MCF 10A (cell line): ENCODE data around the gene NARS2. TPM values are rescaled to one million over a fixed set of nuclear protein-coding genes. Genes with fewer than 3 reads are reported as not detected.

Source experiments
- BruUV-seq: library from RNA; stranded (reverse); fragments of 400-500 nt; replicated peaks from 2 replicates; lab custom pipeline; 2021; lab: Mats Ljungman, UMichigan
- CTCF ChIA-PET: fragments of 300-600 bp; sonication (Branson Sonifier 250); formaldehyde crosslinking; extraction: SDS; loops from one replicate; lab custom pipeline; 2021; ENCODE audit warnings: antibody characterized with exemption, inconsistent platforms; lab: Yijun Ruan, JAX
- POLR2A ChIA-PET: fragments of 300-600, 350-650 bp; sonication (Branson Sonifier 250); formaldehyde crosslinking; extraction: SDS; loops from one replicate; lab custom pipeline; 2020; ENCODE audit warnings: antibody characterized with exemption, inconsistent platforms; lab: Yijun Ruan, JAX
- DNase-seq: peaks from one replicate; pipeline ENCODE4 v3.0.0-alpha.2; 2018; ENCODE audit not compliant: unreplicated experiment
- H3K27ac Mint-ChIP-seq: one replicate; pipeline ENCODE4 v1.8.0; 2022; ENCODE audit warnings: mild to moderate bottlenecking, low read depth, mixed read lengths; ENCODE audit not compliant: unreplicated experiment
- H3K27me3 Mint-ChIP-seq: one replicate; pipeline ENCODE4 v1.8.0; 2022; ENCODE audit warnings: mixed read lengths; ENCODE audit not compliant: insufficient read depth, unreplicated experiment
- H3K36me3 Mint-ChIP-seq: one replicate; pipeline ENCODE4 v1.8.0; 2022; ENCODE audit warnings: mild to moderate bottlenecking, moderate library complexity, mixed read lengths; ENCODE audit not compliant: insufficient read depth, unreplicated experiment
- H3K4me1 Mint-ChIP-seq: one replicate; pipeline ENCODE4 v1.8.0; 2022; ENCODE audit warnings: mixed read lengths; ENCODE audit not compliant: insufficient read depth, unreplicated experiment
- H3K4me3 Mint-ChIP-seq: one replicate; pipeline ENCODE4 v1.8.0; 2022; ENCODE audit warnings: mild to moderate bottlenecking, moderate library complexity, mixed read lengths; ENCODE audit not compliant: unreplicated experiment
- H3K9me3 Mint-ChIP-seq: one replicate; pipeline ENCODE4 v1.8.0; 2022; ENCODE audit warnings: mixed read lengths; ENCODE audit not compliant: unreplicated experiment
- intact Hi-C: fragments of 100-400 bp; cut with micrococcal nuclease; formaldehyde crosslinking; loops from 2 replicates; pipeline ENCODE4 v1.14.1; 2022
- total RNA-seq: library from RNA; stranded (reverse); gene quantifications from 2 replicates; pipeline ENCODE4 v1.2.3, GENCODE V29; 2022
- TF ChIP-seq, protein P1 (sequence below): fragments of 200-600 bp; IDR thresholded peaks from one replicate; pipeline ENCODE4 v1.8.0; 2022; ENCODE audit warnings: antibody characterized with exemption, mild to moderate bottlenecking; ENCODE audit not compliant: unreplicated experiment

The NARS2 gene
- total RNA-seq, 1 experiment from 2014 or later: 24.6 TPM

DNA sequence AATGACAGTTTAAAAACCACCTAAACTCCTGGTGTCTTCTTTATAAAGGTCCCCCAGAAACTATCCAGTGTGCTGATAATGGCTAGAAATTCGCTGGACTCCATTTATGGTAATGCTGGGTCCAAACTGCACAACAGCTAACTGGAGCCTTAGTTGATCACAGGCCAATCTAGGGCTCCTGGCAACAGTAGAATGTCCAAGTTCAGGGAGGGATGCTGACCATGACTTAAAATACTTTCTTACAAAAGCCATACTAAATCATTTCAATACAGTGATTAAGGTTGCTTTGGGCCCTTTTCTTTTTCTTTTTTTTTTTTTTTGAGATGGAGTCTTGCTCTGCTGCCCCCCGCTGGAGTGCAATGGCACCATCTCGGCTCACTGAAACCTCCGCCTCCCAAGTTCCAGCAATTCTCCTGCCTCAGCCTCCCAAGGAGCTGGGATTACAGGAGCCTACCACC, 142.6 kb downstream of the NARS2 start:
- ChIA-PET CTCF (interaction anchor here (0.5 to 3.6 kb wide), 9 partner anchors 11 to 329 kb away, joined by 3 to 18 read pairs (median 5); no protein-coding TSS in a partner anchor), POLR2A (interaction anchor here (0.9 kb wide), 1 partner anchor 204 kb away, joined by 3 read pairs; no protein-coding TSS in a partner anchor)
- DNase-seq: peak; percentile 30
- intact Hi-C loops: loop anchor here (1.0 to 5.0 kb wide), 3 partner anchors 130 to 285 kb away; no protein-coding TSS in a partner anchor
- Mint-ChIP-seq H3K27ac (no peak overlapping the region), H3K27me3 (no peaks in the 10 kb centered on the region), H3K4me3 (no peak overlapping the region), H3K9me3 (no peaks in the 10 kb centered on the region), H3K36me3 (no peaks in the 10 kb centered on the region), H3K4me1 (no peaks in the 10 kb centered on the region)
- no TSS peak for BruUV-seq
- TF ChIP-seq, protein P1, sequence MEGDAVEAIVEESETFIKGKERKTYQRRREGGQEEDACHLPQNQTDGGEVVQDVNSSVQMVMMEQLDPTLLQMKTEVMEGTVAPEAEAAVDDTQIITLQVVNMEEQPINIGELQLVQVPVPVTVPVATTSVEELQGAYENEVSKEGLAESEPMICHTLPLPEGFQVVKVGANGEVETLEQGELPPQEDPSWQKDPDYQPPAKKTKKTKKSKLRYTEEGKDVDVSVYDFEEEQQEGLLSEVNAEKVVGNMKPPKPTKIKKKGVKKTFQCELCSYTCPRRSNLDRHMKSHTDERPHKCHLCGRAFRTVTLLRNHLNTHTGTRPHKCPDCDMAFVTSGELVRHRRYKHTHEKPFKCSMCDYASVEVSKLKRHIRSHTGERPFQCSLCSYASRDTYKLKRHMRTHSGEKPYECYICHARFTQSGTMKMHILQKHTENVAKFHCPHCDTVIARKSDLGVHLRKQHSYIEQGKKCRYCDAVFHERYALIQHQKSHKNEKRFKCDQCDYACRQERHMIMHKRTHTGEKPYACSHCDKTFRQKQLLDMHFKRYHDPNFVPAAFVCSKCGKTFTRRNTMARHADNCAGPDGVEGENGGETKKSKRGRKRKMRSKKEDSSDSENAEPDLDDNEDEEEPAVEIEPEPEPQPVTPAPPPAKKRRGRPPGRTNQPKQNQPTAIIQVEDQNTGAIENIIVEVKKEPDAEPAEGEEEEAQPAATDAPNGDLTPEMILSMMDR: peak; percentile 40

DNA sequence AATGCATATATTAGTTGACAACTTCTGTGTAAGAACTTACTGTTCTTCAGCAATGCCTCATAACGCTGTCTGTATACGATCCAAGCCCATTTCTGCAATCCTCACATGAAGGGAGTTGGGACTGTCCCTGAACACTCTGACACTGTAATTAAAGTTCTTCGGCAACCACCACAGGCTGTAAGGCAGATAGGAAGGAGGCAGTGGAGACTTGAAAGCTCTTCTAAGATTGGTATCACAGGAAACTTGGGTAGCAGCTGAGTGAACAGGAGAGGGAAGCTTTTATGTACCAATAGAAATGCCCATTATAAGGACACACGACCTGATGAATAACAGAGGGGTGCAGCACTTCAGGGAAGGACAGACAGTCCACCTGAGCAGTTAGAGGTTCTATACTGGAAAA, 145.0 kb downstream of the NARS2 start:
- Mint-ChIP-seq H3K4me3 (no peak overlapping the region), H3K27me3 (no peaks in the 10 kb centered on the region), H3K9me3 (no peaks in the 10 kb centered on the region), H3K27ac (no peak overlapping the region), H3K36me3 (no peaks in the 10 kb centered on the region), H3K4me1 (no peaks in the 10 kb centered on the region)
- CTCF ChIA-PET: interaction anchor here (0.5 to 3.6 kb wide), 6 partner anchors 14 to 428 kb away, joined by 3 to 18 read pairs (median 4); no protein-coding TSS in a partner anchor
- no peak for DNase-seq
- TF ChIP-seq, protein P1: no peak
- intact Hi-C loops: loop anchor here (5.0 kb wide), 2 partner anchors 133 to 282 kb away; no protein-coding TSS in a partner anchor
- POLR2A ChIA-PET: no interaction called here
- no TSS peak for BruUV-seq

DNA sequence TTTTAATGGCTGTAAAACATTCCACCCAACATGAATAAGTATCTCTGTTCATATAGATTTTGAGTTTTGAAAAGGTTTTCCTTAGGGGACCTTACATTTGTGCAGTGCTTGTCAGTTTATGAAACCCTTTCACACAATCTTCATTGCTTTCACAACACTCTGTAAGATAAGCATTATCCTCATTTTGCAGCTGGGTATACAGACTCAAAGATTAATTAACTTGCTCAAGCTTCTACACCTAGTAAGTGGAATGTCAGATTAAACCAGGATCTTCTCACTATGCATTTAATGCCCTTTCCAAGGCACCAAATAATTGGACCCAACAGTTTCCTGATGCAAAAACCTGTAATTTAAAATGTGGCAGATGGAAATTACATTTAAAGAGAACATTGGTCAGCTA, 145.5 kb downstream of the NARS2 start:
- Mint-ChIP-seq H3K9me3 (no peaks in the 10 kb centered on the region), H3K36me3 (no peaks in the 10 kb centered on the region), H3K4me3 (no peak overlapping the region), H3K27ac (no peak overlapping the region), H3K27me3 (no peaks in the 10 kb centered on the region), H3K4me1 (no peaks in the 10 kb centered on the region)
- CTCF ChIA-PET: interaction anchor here (0.7 to 3.6 kb wide), 5 partner anchors 14 to 1866 kb away, joined by 3 to 18 read pairs (median 4); no protein-coding TSS in a partner anchor
- POLR2A ChIA-PET: interaction anchor here (2.2 kb wide), 1 partner anchor 11 kb away, joined by 8 read pairs; no protein-coding TSS in a partner anchor
- TF ChIP-seq, protein P1: no peak
- intact Hi-C loops: no loop called here
- no peak for DNase-seq
- no TSS peak for BruUV-seq

DNA sequence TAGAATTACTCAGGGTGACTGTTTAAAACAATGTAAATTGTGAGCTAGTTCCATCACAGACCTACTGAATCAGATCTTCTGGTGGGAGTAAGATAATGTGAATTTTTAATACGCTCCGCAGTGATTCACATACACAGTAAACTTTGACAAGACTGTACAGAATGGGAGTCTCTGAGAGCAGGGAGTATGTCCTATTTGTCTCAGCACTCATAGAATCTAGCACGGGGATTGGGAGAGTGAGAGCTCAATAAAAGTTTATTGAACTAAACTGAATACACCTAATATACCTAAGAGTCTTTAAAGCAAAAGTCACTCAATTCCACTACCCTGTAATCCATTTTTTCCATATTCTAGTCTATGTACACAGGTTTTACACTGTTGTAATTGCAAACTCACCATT, 145.9 kb downstream of the NARS2 start:
- ChIA-PET POLR2A (interaction anchor here (0.7 to 2.2 kb wide), 2 partner anchors 10 to 901 kb away, joined by 3 to 8 read pairs; no protein-coding TSS in a partner anchor), CTCF (interaction anchor here (0.7 to 2.6 kb wide), 4 partner anchors 11 to 1865 kb away, joined by 3 to 11 read pairs (median 4); partner anchors contain the start of gene GAB2)
- no peaks in the 10 kb centered on the region for H3K9me3 Mint-ChIP-seq
- no peaks in the 10 kb centered on the region for H3K36me3 Mint-ChIP-seq
- no peak overlapping the region for H3K4me3 Mint-ChIP-seq
- H3K27ac Mint-ChIP-seq: no peak overlapping the region
- no peaks in the 10 kb centered on the region for H3K4me1 Mint-ChIP-seq
- BruUV-seq: no TSS peak
- intact Hi-C loops: no loop called here
- H3K27me3 Mint-ChIP-seq: no peaks in the 10 kb centered on the region
- TF ChIP-seq, protein P1: no peak
- DNase-seq: no peak
